Measurements from ENCODE around the gene RAET1G. TPM values are rescaled to one million over a fixed set of nuclear protein-coding genes. Genes with fewer than 3 reads are reported as not detected.

The RAET1G gene
- total RNA-seq, 1 donor from 2014 or later: not detected

Other genes starting within 250 kb of the RAET1G start
- 34.6 and 42.0 TPM in 2 replicates for gene LATS1, start 205.0 kb downstream of the RAET1G start, total RNA-seq
- 46.9 and 50.4 TPM in 2 replicates for gene NUP43, start 176.6 kb downstream of the RAET1G start, total RNA-seq
- 44.9 and 50.8 TPM in 2 replicates for gene PCMT1, start 173.4 kb downstream of the RAET1G start, total RNA-seq
- 0.29 TPM in 2 replicates for gene LRP11, start 58.8 kb downstream of the RAET1G start, total RNA-seq
- gene RAET1E, start 25.0 kb downstream of the RAET1G start, total RNA-seq: not detected in 2 replicates
- gene ULBP2, start 18.9 kb upstream of the RAET1G start, total RNA-seq: 0.29 and 0.37 TPM in 2 replicates
- gene ULBP1, start 40.8 kb upstream of the RAET1G start, total RNA-seq: 1.9 and 2.2 TPM in 2 replicates
- gene RAET1L, start 102.4 kb upstream of the RAET1G start, total RNA-seq: not detected in 2 replicates
- gene ULBP3, start 146.0 kb upstream of the RAET1G start, total RNA-seq: 0.46 and 0.80 TPM in 2 replicates
- 0.11 and 0.32 TPM in 2 replicates for gene PPP1R14C, start 219.9 kb upstream of the RAET1G start, total RNA-seq